ENCODE results near the gene OCSTAMP.

Gene OCSTAMP

DNA sequence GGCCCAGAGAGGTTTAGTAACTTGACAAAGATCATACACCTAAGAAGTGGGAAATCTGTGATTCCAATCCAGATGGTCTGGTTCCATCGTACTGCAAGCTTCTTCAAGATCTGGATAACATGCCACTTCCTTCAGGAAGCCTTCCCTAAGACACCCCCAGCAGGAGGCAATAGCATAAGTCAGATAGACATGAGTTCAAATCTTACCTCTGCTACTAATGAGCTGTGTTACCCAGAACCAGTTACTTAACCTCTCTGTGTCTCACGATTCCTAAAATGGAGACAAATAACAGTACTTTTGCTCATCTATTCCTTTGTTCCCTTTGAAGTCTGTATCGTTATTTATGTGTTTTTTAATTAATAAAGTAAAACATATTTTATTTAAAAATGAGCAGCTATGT lies 22.3 kb upstream of the OCSTAMP start:
- no peak for DNase-seq

DNA sequence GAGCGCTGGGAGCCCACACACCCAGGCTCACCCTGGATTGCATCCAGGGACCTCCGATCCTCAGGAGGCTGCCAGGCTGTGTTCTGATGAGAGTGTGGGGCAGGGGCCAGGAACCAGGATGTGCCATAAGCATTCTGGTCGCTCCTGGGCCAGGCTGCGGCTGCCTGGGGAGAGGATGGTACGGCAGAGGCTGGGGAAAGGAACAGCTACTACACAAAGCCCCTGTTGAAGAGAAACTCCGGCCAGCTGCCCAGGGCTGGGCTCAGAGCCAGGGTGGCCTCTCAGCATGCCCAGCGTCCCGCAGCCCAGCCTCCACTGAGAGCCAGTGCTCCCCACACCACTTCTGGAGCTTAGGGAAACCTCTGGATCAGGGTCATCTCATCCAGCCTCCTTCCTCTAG lies 21.7 kb upstream of the OCSTAMP start:
- no peak for DNase-seq

DNA sequence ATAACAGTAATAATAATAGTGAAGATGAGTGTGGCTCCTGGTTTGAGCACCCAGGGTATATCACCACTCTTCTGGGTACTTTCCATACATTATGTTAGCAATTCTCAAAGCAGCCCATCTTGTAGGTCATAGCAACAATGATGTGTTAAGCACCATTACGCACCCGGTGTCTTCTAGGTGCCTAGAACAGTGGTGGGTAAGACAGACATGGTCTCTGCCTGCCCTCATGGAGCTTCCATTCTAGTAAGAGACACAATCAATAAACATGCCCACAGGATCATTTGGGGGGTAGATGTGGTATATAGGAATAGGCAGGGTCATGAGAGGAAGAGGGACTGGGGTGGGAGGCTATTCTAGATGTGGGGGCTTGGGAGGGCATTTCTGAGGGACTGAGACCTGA lies 21.0 kb upstream of the OCSTAMP start:
- no peak for DNase-seq

DNA sequence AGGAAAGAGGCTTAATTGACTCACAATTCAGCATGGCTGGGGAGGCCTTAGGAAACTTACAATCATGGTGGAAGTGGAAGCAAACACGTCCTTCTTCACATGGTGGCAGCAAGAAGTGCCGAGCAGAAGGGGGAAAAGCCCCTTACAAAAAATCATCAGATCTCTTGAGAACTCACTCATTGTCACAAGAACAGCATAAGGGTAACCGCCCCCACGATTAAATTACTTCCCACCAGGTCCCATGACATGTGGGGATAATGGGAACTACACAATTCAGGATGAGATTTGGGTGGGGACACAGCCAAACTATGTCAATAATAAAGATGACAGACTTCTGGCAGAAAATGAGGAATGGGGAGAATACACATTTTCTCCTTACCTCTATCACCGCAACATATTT lies 20.5 kb upstream of the OCSTAMP start:
- no peak for DNase-seq

DNA sequence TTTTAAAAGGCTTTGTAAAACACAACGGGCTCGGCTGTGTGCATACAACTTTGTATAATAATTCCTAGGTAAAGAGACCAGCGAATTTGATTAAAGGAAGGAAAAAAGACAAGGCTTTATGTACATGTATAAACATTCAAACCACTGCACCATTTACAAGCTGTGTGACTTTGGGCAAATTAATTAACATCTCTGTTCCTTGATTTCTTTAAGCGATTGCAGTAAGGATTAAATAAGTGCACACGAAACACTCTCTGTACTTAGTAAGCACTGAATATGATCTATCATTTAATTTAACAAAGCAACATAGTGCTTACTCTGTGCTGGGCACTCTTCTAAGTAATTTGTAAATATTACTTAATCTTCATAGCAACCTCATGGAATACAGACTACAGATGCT lies 19.5 kb upstream of the OCSTAMP start:
- no peak for DNase-seq

DNA sequence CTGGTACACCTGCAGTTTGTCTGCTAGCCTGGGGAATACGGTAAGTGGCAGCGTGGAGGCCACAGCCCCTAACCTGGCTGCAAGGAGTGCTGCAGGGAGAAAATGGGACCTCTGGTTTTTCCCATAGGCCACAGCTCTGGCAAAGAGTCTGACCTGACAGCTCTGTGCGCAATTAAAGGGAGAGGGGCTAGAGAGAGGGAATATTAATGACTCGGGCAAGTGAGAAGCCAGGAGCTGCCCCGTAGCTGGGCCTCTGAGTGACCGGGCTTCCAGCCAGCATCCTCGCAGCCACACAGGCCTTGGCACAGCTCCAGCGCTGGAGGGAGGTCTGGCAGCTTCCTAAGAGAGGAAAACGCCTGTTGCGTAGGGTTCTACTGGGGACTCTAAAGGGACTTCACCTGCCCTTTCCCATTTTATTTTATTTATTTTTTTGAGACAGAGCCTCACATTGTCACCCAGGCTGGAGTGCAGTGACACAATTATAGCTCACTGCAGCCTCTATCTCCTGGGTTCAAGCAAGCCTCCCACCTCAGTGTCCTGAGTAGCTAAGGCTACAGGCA lies 18.2 kb upstream of the OCSTAMP start:
- no peak for DNase-seq

DNA sequence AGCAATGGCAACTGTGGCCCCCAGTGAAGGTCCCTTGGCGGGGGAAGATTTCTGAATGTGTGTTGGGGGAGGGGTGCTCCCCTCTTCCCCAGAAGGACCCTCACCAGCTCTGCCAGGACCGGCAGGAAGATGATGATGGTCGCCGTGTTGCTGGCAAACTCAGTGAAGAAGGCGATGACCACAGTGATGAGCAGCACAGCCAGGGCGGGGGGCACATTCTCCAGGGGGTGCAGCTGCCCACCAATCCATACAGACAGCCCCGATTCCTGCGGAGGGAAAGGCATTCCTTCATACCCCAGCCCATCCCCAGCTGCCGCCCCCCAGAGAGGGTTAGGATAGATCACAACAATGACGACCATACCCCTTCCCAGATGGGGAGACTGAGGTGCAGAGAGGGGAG lies 15.7 kb upstream of the OCSTAMP start:
- DNase-seq: no peak

DNA sequence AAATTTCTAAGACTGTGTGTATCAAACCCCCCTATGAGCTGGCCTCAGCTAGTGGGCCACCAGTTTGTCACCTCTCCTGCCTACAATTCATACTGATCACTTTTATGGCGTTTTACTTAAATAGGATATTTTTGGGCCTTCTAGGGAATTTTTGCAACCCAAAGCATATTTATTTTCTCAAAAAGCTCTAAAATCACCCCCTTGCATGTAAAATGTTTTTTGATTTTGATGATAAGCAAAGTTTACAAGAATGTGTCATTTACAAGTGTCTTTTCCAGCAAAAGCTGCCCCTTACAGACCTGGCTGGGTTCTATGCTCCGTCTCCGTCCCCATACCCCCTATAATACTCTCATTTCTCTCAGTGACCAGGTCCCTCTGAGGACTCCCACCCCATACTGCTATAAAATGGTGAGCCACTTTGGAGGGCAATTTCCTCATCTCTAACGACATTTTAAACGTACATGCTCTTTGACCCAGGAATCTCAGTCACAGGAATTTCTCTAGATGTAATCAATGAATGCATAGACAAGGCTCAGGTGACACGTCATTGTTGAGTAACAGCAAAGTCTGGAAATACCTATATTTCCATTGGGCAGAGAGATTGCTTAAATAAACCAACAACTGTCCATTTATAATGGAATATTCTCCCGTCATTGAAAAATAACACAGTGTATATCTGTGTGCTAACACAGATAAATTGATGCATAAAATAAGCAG lies 13.9 kb upstream of the OCSTAMP start:
- no peak for DNase-seq

DNA sequence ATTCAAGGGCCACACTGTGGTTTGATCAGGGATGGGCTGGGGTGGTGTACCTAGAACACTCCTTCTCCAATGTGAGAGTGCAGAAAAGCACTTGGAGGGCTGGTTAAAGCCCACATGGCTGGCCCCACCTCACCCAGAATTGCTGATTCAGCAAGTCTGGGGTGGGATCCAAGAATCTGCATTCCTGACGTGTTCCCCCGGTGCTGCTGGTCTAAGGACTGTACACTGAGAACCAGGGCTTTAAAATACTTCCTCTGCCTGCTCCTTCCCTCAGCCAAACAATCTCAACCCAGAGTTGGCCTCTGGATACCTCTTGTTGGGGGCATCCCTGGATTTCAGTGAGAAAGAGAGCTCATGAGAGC lies 13.4 kb upstream of the OCSTAMP start:
- DNase-seq: no peak

DNA sequence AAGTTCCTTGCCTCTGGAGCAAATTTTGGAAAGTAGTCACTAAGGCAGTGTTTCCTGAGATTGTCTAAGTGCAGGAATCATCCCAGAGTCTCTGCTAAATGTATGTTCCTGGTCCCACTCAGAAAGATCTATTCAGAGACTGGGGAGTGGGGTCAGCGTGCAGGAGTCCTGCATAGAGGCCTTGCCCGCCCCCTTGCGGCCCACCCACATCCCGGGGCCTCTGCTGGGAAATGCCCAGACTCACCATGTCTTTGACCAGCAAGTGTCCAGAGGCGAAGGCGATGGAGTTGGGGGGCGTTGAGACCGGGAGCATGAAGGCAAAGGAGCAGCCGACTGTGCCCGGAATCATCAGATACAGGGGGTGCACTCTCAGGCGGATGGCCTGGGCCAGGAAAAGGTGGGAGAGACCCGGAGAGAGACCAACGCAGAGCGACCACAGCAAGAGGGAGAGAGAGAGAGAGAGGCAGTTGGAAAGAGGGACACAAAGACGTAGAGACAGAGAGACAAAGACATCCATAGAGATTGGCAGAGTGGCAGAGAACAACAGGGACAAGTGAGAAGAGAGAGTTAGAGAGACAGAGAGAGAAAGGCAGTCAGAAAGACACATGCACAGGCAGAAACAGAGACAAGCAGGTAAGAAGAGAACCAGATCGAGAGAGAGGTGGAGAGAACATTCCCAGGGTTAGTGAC lies 12.9 kb upstream of the OCSTAMP start:
- no peak for DNase-seq

DNA sequence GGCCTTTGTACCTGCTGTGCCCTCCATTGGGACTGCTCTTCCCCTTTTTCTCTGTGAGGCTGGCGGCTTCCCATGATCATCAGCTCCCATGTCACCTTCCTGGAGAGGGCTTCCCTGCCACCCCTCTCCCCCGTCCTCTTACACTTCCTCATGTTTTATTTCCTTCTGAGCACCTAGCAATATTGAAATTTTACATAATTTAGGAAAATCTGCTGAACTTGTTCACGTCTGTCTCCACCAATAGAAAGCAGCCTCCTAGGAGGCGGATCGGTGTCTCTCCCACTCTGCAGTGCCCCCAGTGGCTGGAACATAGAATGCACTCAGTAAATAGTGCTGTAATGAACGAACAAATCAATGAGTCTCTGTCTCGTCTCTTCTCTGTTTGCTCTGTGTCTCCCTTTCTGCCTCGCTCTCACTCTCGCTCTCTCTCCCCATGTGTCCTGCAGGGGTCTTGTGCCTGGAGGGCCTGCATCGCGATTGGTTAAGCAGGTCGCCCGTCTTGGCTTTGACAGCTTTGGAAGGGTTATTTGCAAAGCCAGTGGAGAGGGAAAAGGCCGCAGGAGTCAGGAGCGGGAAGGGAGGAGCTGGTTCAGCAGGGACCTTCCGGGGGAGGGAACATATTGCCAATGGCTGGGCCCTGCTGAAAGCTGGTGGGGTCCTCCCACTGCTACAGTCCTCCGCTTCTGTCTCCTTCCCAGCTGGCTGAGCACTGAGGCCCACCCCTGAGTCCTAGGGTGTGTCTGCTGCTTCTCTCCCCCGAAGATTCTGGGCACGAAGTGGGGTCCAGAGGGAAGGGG lies 12.1 kb upstream of the OCSTAMP start:
- peak; percentile 77 for DNase-seq

DNA sequence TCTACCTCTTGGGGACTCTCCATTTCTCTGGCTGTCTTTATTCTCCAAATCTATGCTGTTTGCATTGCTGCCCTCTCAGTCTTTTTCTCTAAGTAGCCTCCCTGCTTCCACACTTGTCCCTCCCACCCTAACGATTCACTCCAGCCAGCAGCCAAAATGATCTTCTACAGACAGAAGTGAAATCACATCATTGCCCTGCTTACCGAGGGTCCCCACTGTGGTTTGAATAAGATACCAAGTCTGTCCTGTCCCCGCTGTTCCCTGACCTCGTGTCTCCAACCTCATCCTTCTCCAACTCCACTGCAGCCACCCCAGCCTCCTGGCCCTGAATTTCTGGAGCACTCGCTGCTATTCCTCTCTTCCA lies 11.5 kb upstream of the OCSTAMP start:
- no peak for DNase-seq

DNA sequence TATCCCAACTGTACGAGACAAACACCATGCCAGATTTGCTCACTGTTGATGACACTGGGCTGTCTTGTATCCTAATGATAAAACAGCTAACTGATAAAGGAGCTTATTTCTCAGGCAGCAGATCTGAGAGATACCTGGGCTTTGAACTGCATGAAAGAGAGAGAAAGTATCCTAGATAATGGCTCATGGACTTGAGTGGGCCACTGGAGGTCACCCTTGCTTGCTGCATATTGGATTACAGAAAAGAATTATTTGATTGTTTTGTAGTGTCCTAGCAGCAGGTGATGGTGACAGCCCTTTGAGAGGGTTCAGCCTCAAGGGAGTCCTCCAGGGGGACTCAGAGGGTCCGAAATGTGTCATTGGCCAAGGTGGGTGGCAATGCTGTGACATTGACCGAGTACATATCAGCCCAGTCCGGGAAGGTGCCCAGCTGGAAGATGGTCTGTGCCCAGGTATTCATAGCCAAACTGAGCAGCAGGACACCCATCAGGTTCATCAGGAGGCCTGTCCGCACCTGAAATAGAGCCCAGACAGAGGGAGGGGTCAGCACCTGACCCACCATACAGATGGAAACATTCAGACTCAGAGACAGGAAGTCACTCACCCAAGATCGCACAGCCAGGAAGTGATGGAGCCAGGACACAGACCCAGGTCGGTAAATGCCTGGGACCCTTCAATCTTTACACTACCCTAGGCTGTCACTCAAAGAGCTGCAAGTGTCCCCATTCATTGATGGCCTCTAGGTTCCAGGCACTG lies 9.4 kb upstream of the OCSTAMP start:
- DNase-seq: no peak

DNA sequence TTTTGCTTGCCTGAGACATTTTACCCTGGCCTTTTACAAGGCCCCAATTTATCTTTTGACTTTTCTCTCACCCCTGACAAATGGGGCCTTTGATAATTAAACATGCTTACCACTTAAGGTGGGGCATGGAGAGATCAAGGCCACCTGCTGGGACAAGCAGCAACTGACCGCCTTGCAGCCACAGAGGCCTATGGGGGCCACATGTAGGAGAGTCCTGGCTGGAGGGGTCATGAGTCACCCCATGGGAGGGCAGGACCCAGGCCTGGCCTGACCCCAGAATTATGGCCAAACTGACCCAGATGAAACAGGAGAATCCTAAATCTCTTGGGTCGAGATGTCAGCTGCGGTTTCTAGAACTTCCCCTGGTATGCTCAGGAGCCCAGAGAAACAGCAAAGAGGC lies 8.5 kb upstream of the OCSTAMP start:
- no peak for DNase-seq

DNA sequence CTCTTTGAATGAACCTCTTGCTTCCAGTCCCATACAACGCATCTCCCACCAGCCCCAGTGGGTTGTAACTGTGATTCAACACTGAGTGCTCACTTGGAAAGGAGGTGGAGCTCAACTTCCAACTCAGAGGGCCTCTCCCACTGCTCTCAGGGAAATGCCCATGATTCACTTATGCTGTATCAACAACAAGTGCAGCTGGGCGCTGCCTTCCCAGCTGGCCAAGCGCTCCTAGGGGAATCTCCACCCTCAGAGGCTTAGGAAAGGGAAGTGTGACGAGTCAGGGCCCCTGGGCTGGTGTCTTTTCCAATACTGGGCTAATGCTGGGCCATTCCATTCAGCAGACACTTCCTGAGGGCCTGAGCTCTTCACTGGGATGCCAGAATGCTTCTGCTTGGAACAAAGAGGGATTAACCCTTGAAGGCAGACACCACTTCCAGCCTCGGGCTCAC lies 8.1 kb upstream of the OCSTAMP start:
- DNase-seq: peak; percentile 72

DNA sequence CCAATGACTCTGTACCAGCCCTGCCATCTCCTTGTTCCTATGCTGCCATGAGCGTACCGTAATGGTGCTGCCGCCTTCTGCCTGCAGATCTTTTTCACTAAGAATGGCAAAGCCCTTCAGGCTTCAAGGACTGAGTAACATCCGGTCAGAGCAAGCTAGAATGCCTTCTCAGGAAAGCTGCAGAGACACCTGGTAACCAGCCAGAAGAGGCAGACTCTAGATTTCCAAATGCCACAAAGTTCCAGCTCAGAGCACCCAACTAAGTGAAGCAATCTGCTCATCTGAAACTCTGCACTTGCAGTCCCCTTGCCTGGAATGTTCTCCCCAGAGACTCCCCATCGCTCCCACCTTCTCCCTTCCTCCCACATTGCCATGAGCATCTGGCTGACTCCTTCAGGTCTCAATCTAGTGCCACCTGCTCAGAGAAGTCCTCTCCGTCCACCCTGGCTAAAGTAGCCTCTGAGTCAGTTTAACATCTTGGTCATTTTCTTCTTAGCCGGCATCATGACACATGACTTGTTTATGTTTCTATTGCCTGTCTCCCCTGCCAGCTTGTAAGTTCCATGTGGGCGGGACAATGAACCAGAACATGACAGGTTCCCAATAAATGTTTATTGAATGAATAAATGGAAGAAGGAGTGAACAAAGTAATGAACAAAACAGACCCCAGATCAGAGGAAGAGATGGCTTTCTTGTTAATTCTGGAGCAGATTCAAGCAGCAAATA lies 6.9 kb upstream of the OCSTAMP start:
- no peak for DNase-seq

DNA sequence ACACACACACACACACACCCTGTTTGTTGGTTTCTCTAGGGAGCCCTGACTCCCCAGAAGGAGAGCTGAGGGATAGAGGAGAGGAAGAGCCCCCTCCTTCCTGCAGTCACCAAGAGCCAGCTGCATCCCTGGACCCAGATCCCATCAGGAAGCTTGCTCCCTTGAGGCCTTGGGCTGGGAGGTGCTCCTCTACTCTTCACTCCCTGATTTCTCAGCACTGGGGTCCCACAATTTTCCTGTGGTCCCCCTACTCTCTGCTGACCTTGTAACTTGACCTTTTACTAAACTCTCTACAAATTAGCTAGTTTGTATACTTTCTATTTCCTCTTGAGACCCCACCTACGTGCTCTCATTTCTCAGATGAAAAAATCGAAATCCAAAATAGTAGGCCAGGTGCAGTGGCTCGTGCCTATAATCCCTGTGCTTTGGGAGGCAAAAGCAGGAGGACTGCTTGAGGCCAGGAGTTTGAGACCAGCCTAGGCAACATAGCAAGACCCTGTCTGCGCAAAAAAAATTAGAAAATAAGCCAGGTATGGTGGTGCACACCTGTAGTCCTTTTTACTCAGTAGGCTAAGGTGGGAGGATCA lies 5.0 kb upstream of the OCSTAMP start:
- DNase-seq: no peak

DNA sequence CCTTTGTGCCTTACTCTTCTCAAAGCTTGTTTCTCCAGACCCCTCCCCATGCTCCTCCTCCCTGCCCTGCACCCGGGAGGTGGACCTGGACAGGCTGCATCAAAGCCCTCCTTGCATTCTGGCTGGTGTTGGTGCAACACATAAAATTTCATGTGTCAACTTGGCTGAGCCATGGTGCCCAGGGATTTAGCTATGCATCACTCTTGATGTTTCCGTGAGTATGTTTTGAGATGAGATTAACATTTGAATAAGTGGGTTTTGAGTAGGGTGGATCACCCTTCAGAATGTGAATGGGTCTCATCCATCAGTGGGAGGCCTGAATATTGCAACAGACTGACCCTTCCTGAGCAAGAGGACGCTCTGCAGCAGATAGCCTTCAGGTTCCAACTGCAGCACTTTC lies 4.4 kb upstream of the OCSTAMP start:
- DNase-seq: no peak

DNA sequence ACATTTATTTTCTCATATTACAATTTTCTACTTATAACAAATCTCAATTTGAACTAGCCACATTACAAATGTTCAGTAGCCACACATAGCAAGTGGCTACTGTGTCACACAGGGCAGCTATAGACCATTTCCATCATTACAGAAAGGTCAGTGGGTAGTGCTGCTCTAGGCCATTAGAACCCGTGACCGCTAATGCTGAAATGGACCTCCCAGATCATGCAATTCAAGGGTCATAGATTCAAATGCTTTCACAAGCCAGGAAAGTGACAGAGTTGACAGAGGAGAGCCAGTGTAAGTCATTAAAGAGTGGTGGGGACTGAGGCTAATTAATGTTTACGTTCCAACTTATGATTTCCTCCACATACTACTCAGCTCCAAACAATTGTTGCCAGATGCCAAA lies 3.5 kb upstream of the OCSTAMP start:
- DNase-seq: no peak

DNA sequence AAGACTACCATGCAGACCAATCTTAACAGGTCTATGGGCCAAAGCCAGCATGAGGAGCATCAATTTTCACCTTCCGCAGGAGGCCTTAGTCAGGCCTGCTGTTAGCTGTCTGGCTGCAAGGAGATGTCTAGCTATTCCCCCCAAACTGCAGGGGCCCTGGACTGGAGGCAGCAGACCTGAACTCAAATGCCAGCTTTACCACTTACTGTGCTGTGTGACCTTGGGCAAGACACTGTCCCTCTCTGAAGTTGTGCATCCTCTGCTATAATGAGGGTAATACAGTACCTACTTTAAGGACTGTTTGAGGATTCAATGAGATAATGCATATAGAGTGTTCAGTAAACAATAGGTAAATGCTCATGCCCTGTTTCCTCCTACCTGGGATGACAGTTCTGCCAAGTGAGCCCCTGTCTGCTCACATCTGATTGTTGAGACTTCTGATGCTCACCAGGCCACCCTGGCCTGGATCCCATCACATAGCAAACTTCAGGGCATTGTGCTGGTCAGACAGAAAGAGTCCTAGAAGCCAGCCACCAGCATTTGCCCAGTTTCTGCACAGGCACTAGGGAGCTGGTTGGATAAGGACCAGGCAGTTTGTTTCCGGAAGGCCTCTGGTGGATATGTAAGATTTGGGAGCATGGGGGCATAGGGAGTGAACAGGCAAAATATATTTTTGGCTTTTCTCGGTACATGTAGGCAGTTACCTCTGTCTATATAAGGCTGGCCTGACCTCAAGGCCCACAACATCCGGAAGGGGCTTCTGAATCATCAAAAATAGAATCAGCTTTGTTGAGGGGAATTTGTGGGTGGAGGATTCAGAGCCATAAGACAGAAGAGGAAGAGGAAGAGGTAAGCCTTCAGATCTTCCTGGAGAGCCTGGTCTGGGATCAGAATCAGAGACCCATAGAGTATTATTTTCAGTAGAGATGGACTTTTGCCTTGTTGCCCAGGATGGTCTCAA lies 2.3 kb upstream of the OCSTAMP start:
- no peak for DNase-seq
